ENCODE measurements around the gene PFAS. TPM values are rescaled to one million over a fixed set of nuclear protein-coding genes. Genes with fewer than 3 reads are reported as not detected.
A peak's percentile ranks its signal among the peaks of the same experiment; 100 is the strongest.
"Not testable (repeated sequence)": the region's sequence is repeated elsewhere in the genome, so short reads cannot be mapped to it uniquely, and the experiment has no call there.

Gene PFAS
- total and polyA plus RNA-seq, 2 experiments from 2014 or later = 13.4 to 16.0 TPM

GRCh38 chr17:8209907-8210760 lies 39.0 kb upstream of the PFAS start, which contains the start of gene AURKB:
Gene AURKB, minus strand, starts transcription at chr17:8210575. Its CDS starts 351 bp downstream, at chr17:8210224.
- H4K20me1 ChIP-seq (ENCODE audit: insufficient read depth) = no peaks in the 10 kb centered on the region
- H3K4me2 ChIP-seq (ENCODE audit: unreplicated experiment) = peak within 1 kb of the TSS; percentile 83
- peak within 1 kb of the TSS; percentile 81 for H3K27ac ChIP-seq
- peak within 1 kb of the TSS; percentile 83 for H3K9ac ChIP-seq
- H2AFZ ChIP-seq = peak within 1 kb of the TSS; percentile 80
- no peaks in the 10 kb centered on the region for H3K27me3 ChIP-seq (replicated peaks; ENCODE audit: insufficient read depth)
- H3K9me2 ChIP-seq (ENCODE audit: insufficient read depth) = no peaks in the 10 kb centered on the region
- WGBS, 2 experiments (ENCODE audit: low coverage in 1 of 2, low lambda C conversion rate in 2 of 2, missing lambda C conversion rate in 2 of 2) = 1 to 3% methylated on average over 42 to 46 of the region's 46 CpGs
- H3F3A ChIP-seq (ENCODE audit: insufficient read depth) = peaks cover 17% of the 10 kb centered on the region
- H3K4me3 ChIP-seq = peak within 1 kb of the TSS; percentile 74
- in situ Hi-C loops (cut with MboI) = no loop called here
- peaks cover 38% of the 10 kb centered on the region for H3K79me2 ChIP-seq (ENCODE audit: insufficient read depth)
- H3K9me3 ChIP-seq (ENCODE audit: low read depth) = no peaks in the 10 kb centered on the region
- H3K4me1 ChIP-seq (ENCODE audit: insufficient read depth) = no peaks in the 10 kb centered on the region; the same call in 1 of the 2 replicates
- peak; percentile 98 for DNase-seq
- H3K36me3 ChIP-seq (ENCODE audit: low read depth) = no peaks in the 10 kb centered on the region
- no peak for TF ChIP-seq EZH2phosphoT487 (IDR thresholded peaks at IDR 0.05; ENCODE audit: insufficient read depth, low read depth)
- TF ChIP-seq EZH2 (IDR thresholded peaks at IDR 0.05; ENCODE audit: insufficient read depth, poor library complexity, severe bottlenecking) = no peak

- Histone ChIP-seq H3K79me2 (ENCODE audit: insufficient read depth) (peaks cover 38% of the 10 kb centered on the region), H3K4me2 (ENCODE audit: unreplicated experiment) (peak overlapping the region; percentile 83), H3K36me3 (ENCODE audit: low read depth) (no peaks in the 10 kb centered on the region), H3K27me3 (replicated peaks; ENCODE audit: insufficient read depth) (no peaks in the 10 kb centered on the region), H2AFZ (peak overlapping the region; percentile 80), H3K9me2 (ENCODE audit: insufficient read depth) (no peaks in the 10 kb centered on the region), H4K20me1 (ENCODE audit: insufficient read depth) (no peaks in the 10 kb centered on the region), H3K27ac (peak overlapping the region; percentile 81), H3K4me1 (ENCODE audit: insufficient read depth) (no peaks in the 10 kb centered on the region; the same call in 1 of the 2 replicates), H3K9ac (peak overlapping the region; percentile 83), H3F3A (ENCODE audit: insufficient read depth) (peaks cover 17% of the 10 kb centered on the region), H3K4me3 (peak overlapping the region; percentile 74), H3K9me3 (ENCODE audit: low read depth) (no peaks in the 10 kb centered on the region)
- TF ChIP-seq EZH2 (IDR thresholded peaks at IDR 0.05; ENCODE audit: insufficient read depth, poor library complexity, severe bottlenecking) = no peak
- no peak for TF ChIP-seq EZH2phosphoT487 (IDR thresholded peaks at IDR 0.05; ENCODE audit: insufficient read depth, low read depth)
- WGBS, 2 experiments (ENCODE audit: low coverage in 1 of 2, low lambda C conversion rate in 2 of 2, missing lambda C conversion rate in 2 of 2) = 15 to 19% methylated on average over 22 of the region's 22 CpGs
- DNase-seq = peak; percentile 17
- in situ Hi-C loops (cut with MboI) = no loop called here
Measured at GRCh38 chr17:8210761-8211458, 38.2 kb upstream of the PFAS start.

DNA sequence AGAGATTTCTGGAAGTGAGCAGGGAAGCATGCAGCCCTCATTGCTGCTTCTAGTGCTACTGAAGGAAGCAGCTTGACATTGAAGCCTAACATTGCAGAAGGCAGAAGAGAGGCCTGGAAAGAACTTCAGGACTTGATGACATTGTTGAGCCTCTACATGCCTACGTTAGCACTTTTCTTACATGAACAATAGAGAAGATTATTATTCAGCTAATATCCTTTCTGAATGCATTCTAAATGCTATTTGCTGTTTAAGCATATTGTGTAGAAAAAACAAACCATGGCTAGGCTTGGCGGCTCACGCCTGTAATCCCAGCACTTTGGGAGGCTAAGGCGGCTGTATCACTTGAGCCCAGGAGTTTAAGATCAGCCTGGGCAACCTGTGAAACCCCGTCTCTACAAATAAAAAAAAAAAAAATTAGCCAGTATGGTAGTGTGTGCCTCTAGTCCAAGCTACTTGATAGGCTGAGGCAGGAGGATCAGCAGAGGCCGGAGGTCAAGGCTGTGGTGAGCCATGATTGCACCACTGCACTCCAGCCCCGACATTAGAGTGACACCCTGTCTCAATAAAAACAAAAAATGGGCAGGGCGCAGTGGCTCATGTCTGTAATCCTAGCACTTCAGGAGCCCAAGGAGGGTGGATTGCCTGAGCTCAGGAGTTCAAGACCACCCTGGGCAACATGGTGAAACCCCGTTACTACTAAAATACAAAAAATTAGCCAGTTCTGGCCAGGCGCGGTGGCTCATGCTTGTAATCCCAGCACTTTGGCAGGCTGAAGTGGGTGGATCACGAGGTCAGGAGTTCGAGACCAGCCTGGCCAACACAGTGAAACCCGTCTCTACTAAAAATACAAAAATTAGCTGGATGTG lies 36.5 kb upstream of the PFAS start:
- no peaks in the 10 kb centered on the region for H4K20me1 ChIP-seq (ENCODE audit: insufficient read depth)
- in situ Hi-C loops (cut with MboI) = no loop called here

GRCh38 chr17:8214000-8214399 lies 35.1 kb upstream of the PFAS start:
- H3K4me3 ChIP-seq; H3K9ac ChIP-seq; H3K9me2 ChIP-seq (ENCODE audit: insufficient read depth); H2AFZ ChIP-seq; H4K20me1 ChIP-seq (ENCODE audit: insufficient read depth); H3K4me1 ChIP-seq (ENCODE audit: insufficient read depth); in situ Hi-C loops (cut with MboI); H3K27me3 ChIP-seq (replicated peaks; ENCODE audit: insufficient read depth); DNase-seq; H3K27ac ChIP-seq; H3K9me3 ChIP-seq (ENCODE audit: low read depth); H3K4me2 ChIP-seq (ENCODE audit: unreplicated experiment); H3K36me3 ChIP-seq (ENCODE audit: low read depth): not testable (repeated sequence)
- Histone ChIP-seq H3F3A (ENCODE audit: insufficient read depth) (peaks cover 17% of the 10 kb centered on the region), H3K79me2 (ENCODE audit: insufficient read depth) (peaks cover 13% of the 10 kb centered on the region)
- 82 to 86% methylated on average over 15 of the region's 15 CpGs for WGBS, 2 experiments (ENCODE audit: low coverage in 1 of 2, low lambda C conversion rate in 2 of 2, missing lambda C conversion rate in 2 of 2)

More for the DNA sequence above, 36.5 kb upstream of the PFAS start:
- no peak overlapping the region for H3K4me3 ChIP-seq
- H3F3A ChIP-seq (ENCODE audit: insufficient read depth) = peaks cover 17% of the 10 kb centered on the region
- no peak for DNase-seq
- H3K36me3 ChIP-seq (ENCODE audit: low read depth) = no peaks in the 10 kb centered on the region
- H3K9me3 ChIP-seq (ENCODE audit: low read depth) = no peaks in the 10 kb centered on the region
- no peak overlapping the region for H2AFZ ChIP-seq
- H3K4me1 ChIP-seq (ENCODE audit: insufficient read depth) = no peaks in the 10 kb centered on the region; the same call in 1 of the 2 replicates
- no peak overlapping the region for H3K4me2 ChIP-seq (ENCODE audit: unreplicated experiment)
- TF ChIP-seq EZH2phosphoT487 (IDR thresholded peaks at IDR 0.05; ENCODE audit: insufficient read depth, low read depth) = no peak
- no peak for TF ChIP-seq EZH2 (IDR thresholded peaks at IDR 0.05; ENCODE audit: insufficient read depth, poor library complexity, severe bottlenecking)
- no peaks in the 10 kb centered on the region for H3K27me3 ChIP-seq (replicated peaks; ENCODE audit: insufficient read depth)
- no peaks in the 10 kb centered on the region for H3K9me2 ChIP-seq (ENCODE audit: insufficient read depth)
- 77 to 78% methylated on average over 14 of the region's 14 CpGs for WGBS, 2 experiments (ENCODE audit: low coverage in 1 of 2, low lambda C conversion rate in 2 of 2, missing lambda C conversion rate in 2 of 2)
- no peak overlapping the region for H3K27ac ChIP-seq
- H3K79me2 ChIP-seq (ENCODE audit: insufficient read depth) = peaks cover 27% of the 10 kb centered on the region
- H3K9ac ChIP-seq = no peak overlapping the region

All from GM23248 (cell line).